Peyer's patch (tissue), 4 donors: ENCODE data around the gene STK17B. TPM values are rescaled to one million over a fixed set of nuclear protein-coding genes. Genes with fewer than 3 reads are reported as not detected.
A peak's percentile ranks its signal among the peaks of the same experiment; 100 is the strongest.

Source experiments
- DNase-seq, 3 donors: peaks; one replicate each; pipeline ENCODE4 v3.0.0-alpha.2; 2017 to 2019
- H3K27ac ChIP-seq, 4 donors: fragments of 200-600 bp; sonication (generic); one replicate each; pipeline ENCODE4 v1.5.1; 2016 to 2019
- H3K27me3 ChIP-seq, 2 donors: fragments of 200-600 bp; sonication (generic); one replicate each; pipeline ENCODE4 v1.5.1; 2019
- H3K36me3 ChIP-seq, 3 donors: fragments of 200-600 bp; sonication (generic); one replicate each; pipeline ENCODE4 v1.5.1; 2016 to 2019
- H3K4me1 ChIP-seq, 4 donors: fragments of 200-600 bp; sonication (generic); one replicate each; pipeline ENCODE4 v1.5.1; 2016 to 2019
- H3K4me3 ChIP-seq, 4 donors: fragments of 200-600 bp; sonication (generic); 1 replicate in 3 of 4; 2 replicates in 1 of 4; pipeline ENCODE4 v1.5.1; 2016 to 2019; ENCODE audit warnings: mild to moderate bottlenecking in 1 of 4
- H3K9me3 ChIP-seq, 4 donors: fragments of 200-600 bp; sonication (generic); one replicate each; pipeline ENCODE4 v1.5.1; 2016 to 2019; ENCODE audit warnings: mild to moderate bottlenecking in 1 of 4
- CTCF ChIP-seq, 6 experiments: fragments of 450-650 bp in 4 of 6; fragments of 200-600 bp in 2 of 6; sonication (generic) in 1 of 6; IDR thresholded peaks; one replicate each; pipeline ENCODE4 v1.5.1; 2017 to 2019; ENCODE audit warnings: antibody characterized with exemption in 6 of 6, mild to moderate bottlenecking in 3 of 6, moderate library complexity in 1 of 6
- POLR2A ChIP-seq, 2 donors: fragments of 450-650 bp; IDR thresholded peaks; one replicate each; pipeline ENCODE4 v1.5.1; 2017; ENCODE audit warnings: antibody characterized with exemption in 2 of 2, mild to moderate bottlenecking in 2 of 2, moderate library complexity in 2 of 2
- total RNA-seq, 4 donors: library from RNA; depleted of rRNA; stranded (reverse); fragments of >200 nt; gene quantifications; one replicate each; pipeline ENCODE4 v1.1.0, GENCODE V29; 2016

The STK17B gene
- total RNA-seq, 4 donors from 2014 or later = 47.3 to 123 (median 56.3) TPM

GRCh38 chr2:196170213-196170605 is 1.2 kb downstream of the STK17B start:
- Histone ChIP-seq H3K27me3 (no peaks in the 10 kb centered on the region), H3K9me3 (no peaks in the 10 kb centered on the region), H3K4me1 (peaks cover 0 to 6% (median 2%) of the 10 kb centered on the region in 4 donors), H3K36me3 (no peaks in the 10 kb centered on the region), H3K4me3 (peak overlapping the region; percentile 64 to 99 (median 88)), H3K27ac (peak overlapping the region; percentile 92 to 99 (median 96))
- peak in 2 of 3 donors; percentile 61 to 84 for DNase-seq
- TF ChIP-seq POLR2A (IDR thresholded peaks at IDR 0.05) (peak in 1 of 2 donors; percentile 44), CTCF (IDR thresholded peaks at IDR 0.05) (no peak)

- DNase-seq = no peak
- Histone ChIP-seq H3K9me3 (no peaks in the 10 kb centered on the region), H3K36me3 (no peaks in the 10 kb centered on the region), H3K4me1 (peaks cover 0 to 12% (median 2%) of the 10 kb centered on the region in 4 donors), H3K27me3 (no peaks in the 10 kb centered on the region), H3K4me3 (peak overlapping the region; percentile 64 to 99 (median 88)), H3K27ac (peak overlapping the region; percentile 92 to 99 (median 96))
- TF ChIP-seq CTCF (IDR thresholded peaks at IDR 0.05) = no peak
- no peak for TF ChIP-seq POLR2A (IDR thresholded peaks at IDR 0.05)
Observed at GRCh38 chr2:196169516-196169915, 1.9 kb downstream of the STK17B start.

GRCh38 chr2:196168181-196168580 is 3.2 kb downstream of the STK17B start:
- Histone ChIP-seq H3K9me3 (no peaks in the 10 kb centered on the region), H3K36me3 (no peaks in the 10 kb centered on the region), H3K27me3 (no peaks in the 10 kb centered on the region), H3K27ac (peak overlapping the region; percentile 54 to 99 (median 95)), H3K4me1 (peaks cover 0 to 14% (median 2%) of the 10 kb centered on the region in 4 donors), H3K4me3 (peak overlapping the region; percentile 64 to 99 (median 88))
- DNase-seq = no peak
- TF ChIP-seq CTCF (IDR thresholded peaks at IDR 0.05) (no peak), POLR2A (IDR thresholded peaks at IDR 0.05) (no peak)

GRCh38 chr2:196167666-196168065 is 3.7 kb downstream of the STK17B start:
- H3K4me3 ChIP-seq = peak overlapping the region; percentile 64 to 99 (median 88)
- no peak for TF ChIP-seq CTCF (IDR thresholded peaks at IDR 0.05)

GRCh38 chr2:196166876-196167275 is 4.5 kb downstream of the STK17B start:
- Histone ChIP-seq H3K27ac (peak overlapping the region; percentile 41 to 99 (median 73)), H3K27me3 (no peaks in the 10 kb centered on the region), H3K4me3 (peak overlapping the region; percentile 9 to 99 (median 74)), H3K36me3 (peaks cover 0 to 13% (median 0%) of the 10 kb centered on the region in 3 donors), H3K4me1 (peaks cover 0 to 14% (median 0%) of the 10 kb centered on the region in 4 donors), H3K9me3 (no peaks in the 10 kb centered on the region)
- TF ChIP-seq CTCF (IDR thresholded peaks at IDR 0.05) = no peak
- peak in 1 of 2 donors; percentile 14 for TF ChIP-seq POLR2A (IDR thresholded peaks at IDR 0.05)
- no peak for DNase-seq

More at GRCh38 chr2:196167666-196168065, 3.7 kb downstream of the STK17B start:
- DNase-seq = no peak
- H3K4me1 ChIP-seq = peaks cover 0 to 14% (median under 1%) of the 10 kb centered on the region in 4 donors
- peaks cover 0 to 5% (median 0%) of the 10 kb centered on the region in 3 donors for H3K36me3 ChIP-seq
- H3K27me3 ChIP-seq = no peaks in the 10 kb centered on the region
- H3K9me3 ChIP-seq = no peaks in the 10 kb centered on the region
- peak overlapping the region; percentile 54 to 99 (median 95) for H3K27ac ChIP-seq
